ENCODE measurements around the gene NCAM2. TPM values are rescaled to one million over a fixed set of nuclear protein-coding genes. Genes with fewer than 3 reads are reported as not detected.

Gene NCAM2
- total and polyA plus RNA-seq, 2 of the 4 experiments (the other 2 are of a cell fraction) = 2.7 to 5.0 TPM

- intact Hi-C loops (cut with micrococcal nuclease) = no loop called here
- Histone ChIP-seq H3K36me3 (ENCODE audit: control insufficient read depth, insufficient read depth, low read length) (no peaks in the 10 kb centered on the region), H2AK5ac (ENCODE audit: low read depth, low read length) (no peak overlapping the region)
These were observed 561.3 kb downstream of the NCAM2 start for GRCh38 chr21:21559285-21560045.

More at GRCh38 chr21:21559285-21560045, 561.3 kb downstream of the NCAM2 start:
- Histone ChIP-seq H3K4me3 (ENCODE audit: insufficient read depth, low read depth, low read length) (no peak overlapping the region), H4K20me1 (ENCODE audit: insufficient read depth, low read length) (no peaks in the 10 kb centered on the region), H3K4ac (ENCODE audit: low read depth, low read length) (no peak overlapping the region), H3K56ac (ENCODE audit: extremely low read depth, insufficient read depth, low read length) (no peak overlapping the region), H3K4me1 (ENCODE audit: control insufficient read depth, insufficient read depth, low read length) (no peaks in the 10 kb centered on the region), H4K91ac (ENCODE audit: insufficient read depth, low read depth, low read length) (no peak overlapping the region), H3K27me3 (ENCODE audit: control insufficient read depth, insufficient read depth, low read length) (no peaks in the 10 kb centered on the region), H3K18ac (ENCODE audit: low read depth, low read length) (no peak overlapping the region), H3K14ac (replicated peaks; ENCODE audit: low read depth, low read length) (no peak overlapping the region), H2BK120ac (ENCODE audit: low read depth, low read length) (no peak overlapping the region), H3K79me1 (ENCODE audit: low read depth in 1 of 2, low read length in 2 of 2) (no peaks in the 10 kb centered on the region), H2BK5ac (ENCODE audit: low read depth, low read length, poor library complexity, severe bottlenecking) (no peak overlapping the region), H2AFZ (replicated peaks; ENCODE audit: low read length, poor library complexity) (no peak overlapping the region), H3K9ac (ENCODE audit: low read depth, low read length) (no peak overlapping the region), H3K4me2 (ENCODE audit: low read depth, low read length) (no peak overlapping the region), H2AK9ac (replicated peaks; ENCODE audit: low read depth, low read length, poor library complexity) (no peak overlapping the region), H3K23ac (ENCODE audit: low read depth, low read length) (no peak overlapping the region), H2BK15ac (ENCODE audit: low read depth, low read length) (no peak overlapping the region), H3K9me3 (ENCODE audit: control insufficient read depth, insufficient read depth, low read length) (peaks cover 2% of the 10 kb centered on the region; the same call in 1 of the 2 replicates), H3K27ac (ENCODE audit: insufficient read depth, low read length) (no peak overlapping the region), H3K9me1 (ENCODE audit: insufficient read depth, low read length) (no peaks in the 10 kb centered on the region), H2BK20ac (ENCODE audit: low read depth, low read length) (no peak overlapping the region), H4K8ac (ENCODE audit: low read depth in 2 of 2, low read length in 2 of 2) (no peak overlapping the region), H4K5ac (ENCODE audit: low read depth, low read length) (no peak overlapping the region)
- DNase-seq (no peak), ATAC-seq (ENCODE audit: low read depth) (no peak)
- ChIA-PET CTCF (no interaction called here), POLR2A (ENCODE audit: unreplicated experiment) (no interaction called here)
- dilution Hi-C loops (cut with HindIII; ENCODE audit: low sequenced_read_pairs, unreplicated experiment) (no loop called here), in situ Hi-C loops (cut with MboI; ENCODE audit: low sequenced_read_pairs) (no loop called here)
- no TSS peak for BruUV-seq (replicated peaks)
- no peak for TF ChIP-seq SMC3 (IDR thresholded peaks at IDR 0.05; ENCODE audit: low read depth, low read length)
- no peak for TF ChIP-seq CHD1 (IDR thresholded peaks at IDR 0.05; ENCODE audit: low read depth, low read length)
- TF ChIP-seq, protein P1, sequence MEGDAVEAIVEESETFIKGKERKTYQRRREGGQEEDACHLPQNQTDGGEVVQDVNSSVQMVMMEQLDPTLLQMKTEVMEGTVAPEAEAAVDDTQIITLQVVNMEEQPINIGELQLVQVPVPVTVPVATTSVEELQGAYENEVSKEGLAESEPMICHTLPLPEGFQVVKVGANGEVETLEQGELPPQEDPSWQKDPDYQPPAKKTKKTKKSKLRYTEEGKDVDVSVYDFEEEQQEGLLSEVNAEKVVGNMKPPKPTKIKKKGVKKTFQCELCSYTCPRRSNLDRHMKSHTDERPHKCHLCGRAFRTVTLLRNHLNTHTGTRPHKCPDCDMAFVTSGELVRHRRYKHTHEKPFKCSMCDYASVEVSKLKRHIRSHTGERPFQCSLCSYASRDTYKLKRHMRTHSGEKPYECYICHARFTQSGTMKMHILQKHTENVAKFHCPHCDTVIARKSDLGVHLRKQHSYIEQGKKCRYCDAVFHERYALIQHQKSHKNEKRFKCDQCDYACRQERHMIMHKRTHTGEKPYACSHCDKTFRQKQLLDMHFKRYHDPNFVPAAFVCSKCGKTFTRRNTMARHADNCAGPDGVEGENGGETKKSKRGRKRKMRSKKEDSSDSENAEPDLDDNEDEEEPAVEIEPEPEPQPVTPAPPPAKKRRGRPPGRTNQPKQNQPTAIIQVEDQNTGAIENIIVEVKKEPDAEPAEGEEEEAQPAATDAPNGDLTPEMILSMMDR (conservative IDR thresholded peaks at IDR 0.05; ENCODE audit: low read depth, low read length) = no peak
- TF ChIP-seq MXI1 (IDR thresholded peaks at IDR 0.05; ENCODE audit: borderline replicate concordance, low read depth, low read length) = no peak
- TF ChIP-seq CEBPB (IDR thresholded peaks at IDR 0.05; ENCODE audit: low read depth, low read length) = no peak
- no peak for TF ChIP-seq POLR2A (IDR thresholded peaks at IDR 0.05; ENCODE audit: low read depth, low read length)
- TF ChIP-seq RFX5 (IDR thresholded peaks at IDR 0.05; ENCODE audit: low read depth, low read length) = no peak
- no peak for TF ChIP-seq NFE2L2 (IDR thresholded peaks at IDR 0.05; ENCODE audit: low read depth, low read length)
- TF ChIP-seq BHLHE40 (IDR thresholded peaks at IDR 0.05; ENCODE audit: low read depth, low read length) = no peak
- no peak for TF ChIP-seq RCOR1 (IDR thresholded peaks at IDR 0.05; ENCODE audit: insufficient replicate concordance, low read length)
- TF ChIP-seq FOS (IDR thresholded peaks at IDR 0.05; ENCODE audit: low read depth, low read length) = no peak
- TF ChIP-seq ELK1 (IDR thresholded peaks at IDR 0.05; ENCODE audit: borderline replicate concordance, low read depth, low read length) = no peak
- TF ChIP-seq MAFK (IDR thresholded peaks at IDR 0.05; ENCODE audit: low read depth, low read length) = no peak
- TF ChIP-seq MAZ (IDR thresholded peaks at IDR 0.05; ENCODE audit: borderline replicate concordance, low read depth, low read length) = no peak
- no peak for TF ChIP-seq USF2 (IDR thresholded peaks at IDR 0.05; ENCODE audit: low read depth, low read length)
- TF ChIP-seq RAD21 (IDR thresholded peaks at IDR 0.05; ENCODE audit: low read length) = no peak
- no CpG with 5 or more reads among the region's 2 CpGs for WGBS, 2 experiments (ENCODE audit: extremely low coverage in 2 of 2, insufficient read length in 1 of 2)
